Measurements from ENCODE around the gene OTOP2. TPM values are rescaled to one million over a fixed set of nuclear protein-coding genes. Genes with fewer than 3 reads are reported as not detected.

The OTOP2 gene
- total and polyA plus RNA-seq, 8 donors: 0.15 to 3.2 TPM; not detected in 6

DNA sequence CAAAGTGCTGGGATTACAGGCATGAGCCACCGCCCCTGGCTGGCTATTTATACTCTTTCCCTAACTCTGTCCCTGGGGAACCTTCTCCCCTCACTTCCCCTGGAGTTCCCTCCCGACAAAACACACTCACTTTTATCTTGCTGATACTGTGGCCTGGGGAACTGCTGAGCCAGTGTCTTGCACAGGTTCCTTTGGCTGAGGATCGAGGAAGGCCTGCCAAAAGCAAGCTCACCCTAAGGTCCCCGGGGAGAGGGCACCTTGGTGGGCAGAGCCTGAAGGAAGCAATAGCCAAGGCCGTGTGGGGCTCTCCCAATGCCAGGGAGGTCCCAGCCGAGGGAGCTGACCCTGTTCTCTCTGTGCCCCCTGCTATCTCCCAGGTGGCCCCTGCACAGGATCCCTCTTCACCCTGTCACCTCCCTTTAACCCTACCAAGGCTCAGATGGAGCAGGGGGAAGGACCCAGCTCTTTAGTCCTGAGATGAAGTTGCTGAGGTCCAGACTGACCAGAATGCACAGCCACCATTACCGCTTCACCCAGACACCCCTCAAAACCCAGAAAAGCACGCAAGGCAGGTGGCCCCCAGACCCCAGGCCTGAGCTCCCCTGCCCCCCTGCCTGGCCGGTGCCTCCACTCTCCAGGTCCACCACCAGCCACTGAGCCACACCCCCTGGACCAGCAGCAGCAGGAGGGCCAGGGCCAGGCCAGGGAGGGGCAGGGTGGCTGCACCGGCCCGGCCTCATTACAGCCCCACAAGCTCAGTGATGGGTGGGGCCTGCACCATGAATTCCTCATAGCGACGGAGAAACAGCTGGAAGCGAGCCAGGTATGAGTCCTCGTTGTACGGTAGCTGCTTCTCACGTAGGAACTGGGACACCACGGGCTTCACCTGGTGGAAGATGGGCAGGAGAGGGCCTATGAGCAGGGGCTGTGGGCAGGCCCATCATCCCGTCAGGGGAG, 46.2 kb upstream of the OTOP2 start:
- TF ChIP-seq, protein P1, sequence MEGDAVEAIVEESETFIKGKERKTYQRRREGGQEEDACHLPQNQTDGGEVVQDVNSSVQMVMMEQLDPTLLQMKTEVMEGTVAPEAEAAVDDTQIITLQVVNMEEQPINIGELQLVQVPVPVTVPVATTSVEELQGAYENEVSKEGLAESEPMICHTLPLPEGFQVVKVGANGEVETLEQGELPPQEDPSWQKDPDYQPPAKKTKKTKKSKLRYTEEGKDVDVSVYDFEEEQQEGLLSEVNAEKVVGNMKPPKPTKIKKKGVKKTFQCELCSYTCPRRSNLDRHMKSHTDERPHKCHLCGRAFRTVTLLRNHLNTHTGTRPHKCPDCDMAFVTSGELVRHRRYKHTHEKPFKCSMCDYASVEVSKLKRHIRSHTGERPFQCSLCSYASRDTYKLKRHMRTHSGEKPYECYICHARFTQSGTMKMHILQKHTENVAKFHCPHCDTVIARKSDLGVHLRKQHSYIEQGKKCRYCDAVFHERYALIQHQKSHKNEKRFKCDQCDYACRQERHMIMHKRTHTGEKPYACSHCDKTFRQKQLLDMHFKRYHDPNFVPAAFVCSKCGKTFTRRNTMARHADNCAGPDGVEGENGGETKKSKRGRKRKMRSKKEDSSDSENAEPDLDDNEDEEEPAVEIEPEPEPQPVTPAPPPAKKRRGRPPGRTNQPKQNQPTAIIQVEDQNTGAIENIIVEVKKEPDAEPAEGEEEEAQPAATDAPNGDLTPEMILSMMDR (IDR thresholded peaks at IDR 0.05): no peak
- peak in 2 of 3 donors; percentile 17 to 33 for TF ChIP-seq POLR2AphosphoS5 (IDR thresholded peaks at IDR 0.05)
- TF ChIP-seq EP300 (IDR thresholded peaks at IDR 0.05): no peak
- TF ChIP-seq POLR2A (IDR thresholded peaks at IDR 0.05): no peak

GRCh38 chr17:74878658-74879057, 45.4 kb upstream of the OTOP2 start:
- no peak for DNase-seq
- H3K4me1 ChIP-seq: peaks cover 13 to 27% (median 22%) of the 10 kb centered on the region in 4 donors
- WGBS, 5 donors: 80 to 86% (median 85%) methylated on average over 2 of the region's 2 CpGs
- TF ChIP-seq EP300 (IDR thresholded peaks at IDR 0.05) (no peak), POLR2AphosphoS5 (IDR thresholded peaks at IDR 0.05) (no peak), POLR2A (IDR thresholded peaks at IDR 0.05) (no peak)
- TF ChIP-seq, protein P1 (IDR thresholded peaks at IDR 0.05): no peak
- intact Hi-C loops (cut with DNase I; ENCODE audit: low total_unique reads): no loop called here
- H3K27ac ChIP-seq: no peak overlapping the region
- H3K9me3 ChIP-seq: no peaks in the 10 kb centered on the region
- no peak overlapping the region for H3K4me3 ChIP-seq
- H3K27me3 ChIP-seq: peaks cover 0 to 39% (median 0%) of the 10 kb centered on the region in 3 donors
- H3K36me3 ChIP-seq: no peaks in the 10 kb centered on the region

More for the DNA sequence above, 46.2 kb upstream of the OTOP2 start:
- peak; percentile 77 to 93 for DNase-seq
- H3K27ac ChIP-seq: peak overlapping the region in 4 of 5 donors; percentile 37 to 62 (median 45)
- H3K36me3 ChIP-seq: no peaks in the 10 kb centered on the region
- H3K4me1 ChIP-seq: peaks cover 13 to 28% (median 22%) of the 10 kb centered on the region in 4 donors
- H3K27me3 ChIP-seq: peaks cover 0 to 31% (median 0%) of the 10 kb centered on the region in 3 donors
- H3K9me3 ChIP-seq: no peaks in the 10 kb centered on the region
- H3K4me3 ChIP-seq: no peak overlapping the region
- intact Hi-C loops (cut with DNase I; ENCODE audit: low total_unique reads): no loop called here
- 25 to 48% (median 33%) methylated on average over 12 to 19 of the region's 19 CpGs for WGBS, 5 donors

DNA sequence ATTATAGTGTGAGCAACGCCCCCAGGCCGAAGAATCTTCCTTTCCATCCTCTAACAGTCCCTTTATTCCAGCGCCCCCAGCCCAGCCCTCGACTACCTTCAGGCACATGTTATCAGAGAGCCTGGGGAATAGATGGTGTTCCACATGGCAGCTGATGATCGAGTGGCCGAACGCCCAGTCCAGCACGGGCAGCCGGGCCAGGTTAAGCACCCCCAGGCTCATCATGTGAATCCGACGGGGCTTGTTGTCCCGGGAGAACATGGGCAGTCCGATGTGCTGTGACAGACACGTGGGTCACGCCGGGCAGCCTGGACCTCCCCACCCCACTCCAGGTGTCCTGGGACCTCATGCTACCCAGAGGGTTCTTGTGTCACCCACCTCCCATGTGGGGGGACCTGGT, 44.8 kb upstream of the OTOP2 start:
- Histone ChIP-seq H3K4me1 (peaks cover 12 to 21% (median 16%) of the 10 kb centered on the region in 4 donors), H3K4me3 (no peak overlapping the region), H3K36me3 (no peaks in the 10 kb centered on the region), H3K27ac (no peak overlapping the region), H3K27me3 (peaks cover 0 to 45% (median 0%) of the 10 kb centered on the region in 3 donors), H3K9me3 (no peaks in the 10 kb centered on the region)
- DNase-seq: no peak
- TF ChIP-seq POLR2AphosphoS5 (IDR thresholded peaks at IDR 0.05) (no peak), EP300 (IDR thresholded peaks at IDR 0.05) (no peak), POLR2A (IDR thresholded peaks at IDR 0.05) (no peak)
- TF ChIP-seq, protein P1 (IDR thresholded peaks at IDR 0.05): no peak
- 84 to 91% (median 90%) methylated on average over 10 to 16 of the region's 16 CpGs for WGBS, 5 donors
- intact Hi-C loops (cut with DNase I; ENCODE audit: low total_unique reads): no loop called here

- whole genome bisulfite sequencing, 5 donors: 71 to 82% (median 77%) methylated on average over 11 of the region's 11 CpGs
- intact Hi-C loops (cut with DNase I; ENCODE audit: low total_unique reads): no loop called here
- Histone ChIP-seq H3K27ac (no peak overlapping the region), H3K9me3 (no peaks in the 10 kb centered on the region), H3K4me3 (no peak overlapping the region), H3K4me1 (peaks cover 12 to 20% (median 16%) of the 10 kb centered on the region in 4 donors), H3K36me3 (no peaks in the 10 kb centered on the region), H3K27me3 (peaks cover 0 to 61% (median 0%) of the 10 kb centered on the region in 3 donors)
- TF ChIP-seq POLR2AphosphoS5 (IDR thresholded peaks at IDR 0.05) (no peak), EP300 (IDR thresholded peaks at IDR 0.05) (no peak), POLR2A (IDR thresholded peaks at IDR 0.05) (no peak)
- TF ChIP-seq, protein P1 (IDR thresholded peaks at IDR 0.05): no peak
- no peak for DNase-seq
These were observed 43.0 kb upstream of the OTOP2 start for GRCh38 chr17:74881073-74881472.
